ENCODE results near the gene MED15.
"Not testable (repeated sequence)": the region's sequence is repeated elsewhere in the genome, so short reads cannot be mapped to it uniquely, and the experiment has no call there.

Gene MED15

GRCh38 chr22:20585639-20586402, 78.4 kb downstream of the MED15 start:
- no peak for DNase-seq

DNA sequence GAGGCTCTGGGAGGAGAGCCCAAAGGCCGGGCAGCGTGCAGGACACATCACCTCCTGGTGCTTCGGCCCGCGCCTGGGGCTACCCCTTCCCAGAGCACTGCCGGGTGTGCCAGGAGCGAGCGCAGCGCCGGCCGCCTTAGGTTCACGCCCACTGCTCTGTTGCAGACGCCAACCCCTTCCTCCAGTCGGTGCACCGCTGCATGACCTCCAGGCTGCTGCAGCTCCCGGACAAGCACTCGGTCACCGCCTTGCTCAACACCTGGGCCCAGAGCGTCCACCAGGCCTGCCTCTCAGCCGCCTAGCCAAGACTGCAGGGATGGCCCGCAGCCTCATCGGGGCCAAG, 79.0 kb downstream of the MED15 start:
- no peak for DNase-seq

- DNase-seq, result no peak
Observed at GRCh38 chr22:20587206-20587958, 80.0 kb downstream of the MED15 start.

GRCh38 chr22:20588092-20588842, 80.9 kb downstream of the MED15 start:
- DNase-seq, result no peak

DNA sequence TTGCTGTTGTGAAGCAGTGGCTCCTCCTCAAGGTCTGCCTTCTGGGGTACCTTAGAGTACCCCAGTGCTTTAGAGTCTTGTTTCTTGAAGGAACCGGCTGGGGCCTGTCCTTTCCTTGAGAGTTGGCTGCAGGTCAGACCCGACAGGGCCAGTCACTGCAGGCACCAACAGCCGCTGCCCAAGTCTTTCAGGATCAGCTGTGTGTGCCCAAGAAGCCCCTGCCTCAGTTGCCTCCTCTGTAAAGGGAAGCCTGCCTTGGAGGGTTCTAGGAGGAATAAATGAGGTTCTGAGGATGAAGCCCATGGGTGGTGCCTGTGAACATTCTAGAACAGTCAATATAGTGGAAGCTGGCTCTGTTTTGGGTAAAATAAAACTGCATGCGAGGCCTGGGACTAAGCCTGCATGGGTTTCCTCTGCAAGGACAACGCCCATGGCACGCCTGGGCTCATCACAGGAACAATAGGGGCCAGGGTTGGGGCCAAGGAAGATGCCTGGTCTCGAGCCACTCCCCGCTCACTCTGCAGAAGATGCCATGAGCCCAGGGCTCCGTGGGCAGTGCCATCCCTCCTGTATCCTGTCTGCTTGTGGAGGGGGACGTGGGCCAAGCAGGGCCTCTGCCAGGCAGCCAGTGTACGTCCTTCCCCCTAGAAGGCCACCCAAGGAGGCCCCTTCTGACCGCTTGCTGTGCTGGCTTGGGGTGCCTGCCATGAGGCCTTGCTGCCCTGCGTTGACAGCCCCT, 81.6 kb downstream of the MED15 start:
- no peak for DNase-seq

- DNase-seq, result no peak
Observed at GRCh38 chr22:20589614-20590476, 82.4 kb downstream of the MED15 start.

DNA sequence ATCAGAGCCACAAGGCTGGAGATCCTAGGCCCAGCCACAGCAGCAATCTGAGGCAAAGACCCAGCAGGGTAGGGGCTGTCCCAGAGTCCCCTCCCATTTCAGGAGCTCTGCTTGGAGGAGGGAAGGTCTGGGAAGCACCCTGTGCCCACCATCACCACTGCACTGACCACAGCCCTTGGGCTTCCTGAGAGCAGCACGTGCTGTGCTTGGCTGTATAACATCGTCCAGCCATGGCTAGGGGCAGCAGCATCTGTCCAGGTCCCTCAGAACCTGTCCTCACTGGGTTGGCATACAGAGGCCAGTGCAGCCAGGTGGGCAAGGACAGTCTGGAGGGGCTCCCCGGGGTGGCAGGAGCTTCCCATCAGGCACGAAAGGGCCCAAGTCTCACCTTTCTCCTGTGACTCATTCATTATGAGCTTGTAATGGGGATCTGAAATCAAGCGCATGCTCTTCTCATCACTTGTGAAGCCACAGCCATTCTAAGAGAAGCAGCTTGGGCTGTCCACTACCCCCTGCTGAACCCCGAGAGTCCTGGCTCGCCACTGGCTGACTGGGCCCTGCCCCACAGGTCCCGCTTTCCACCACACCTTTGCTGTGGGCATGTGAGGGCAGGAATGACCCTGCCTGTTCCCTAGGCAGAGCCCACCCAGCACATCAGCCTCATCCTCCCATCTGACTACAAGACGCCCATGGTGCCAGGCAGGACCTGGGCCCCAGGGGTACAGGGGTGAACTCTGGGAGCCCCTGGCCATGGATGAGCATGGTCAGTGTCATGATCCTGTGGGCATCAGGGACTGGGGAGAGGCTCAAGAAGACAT, 83.3 kb downstream of the MED15 start:
- no peak for DNase-seq

DNA sequence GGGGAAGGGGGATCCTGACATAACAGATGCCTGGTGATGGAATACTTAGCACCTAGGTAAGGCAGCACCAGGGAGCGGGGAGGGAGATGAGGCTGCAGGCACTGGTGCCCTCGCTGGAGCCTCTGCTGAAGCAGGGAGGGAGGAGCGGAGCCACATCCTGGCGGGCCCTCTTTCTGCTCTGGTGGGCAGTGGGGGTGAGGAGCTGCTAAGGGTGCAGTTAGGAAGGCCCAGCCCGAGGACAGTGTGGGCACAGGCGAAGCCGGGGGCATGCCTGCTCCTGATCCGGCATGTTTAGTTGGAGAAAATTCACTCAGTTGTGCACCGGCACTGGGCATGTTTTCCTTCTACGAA, 83.9 kb downstream of the MED15 start:
- no peak for DNase-seq

GRCh38 chr22:20591660-20592310, 84.4 kb downstream of the MED15 start:
- DNase-seq, result no peak

GRCh38 chr22:20594038-20594437, 86.6 kb downstream of the MED15 start:
- not testable (repeated sequence) for DNase-seq

DNA sequence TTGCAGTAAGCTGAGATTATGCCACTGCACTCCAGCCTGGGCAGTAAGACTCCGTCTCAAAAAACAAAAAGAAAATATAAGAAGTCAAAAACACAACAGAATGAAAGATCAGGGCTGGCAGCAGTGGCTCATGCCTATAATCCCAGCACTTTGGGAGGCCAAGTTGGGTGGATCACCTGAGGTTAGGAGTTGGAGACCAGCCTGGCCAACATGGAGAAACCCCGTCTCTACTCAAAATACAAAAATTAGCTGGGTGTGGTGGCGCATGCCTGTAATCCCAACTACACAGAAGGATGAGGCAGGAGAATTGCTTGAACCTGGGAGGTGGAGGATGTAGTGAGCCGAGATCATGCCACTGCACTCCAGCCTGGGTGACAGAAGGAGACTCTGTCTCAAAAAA, 87.1 kb downstream of the MED15 start:
- DNase-seq, result not testable (repeated sequence)

DNA sequence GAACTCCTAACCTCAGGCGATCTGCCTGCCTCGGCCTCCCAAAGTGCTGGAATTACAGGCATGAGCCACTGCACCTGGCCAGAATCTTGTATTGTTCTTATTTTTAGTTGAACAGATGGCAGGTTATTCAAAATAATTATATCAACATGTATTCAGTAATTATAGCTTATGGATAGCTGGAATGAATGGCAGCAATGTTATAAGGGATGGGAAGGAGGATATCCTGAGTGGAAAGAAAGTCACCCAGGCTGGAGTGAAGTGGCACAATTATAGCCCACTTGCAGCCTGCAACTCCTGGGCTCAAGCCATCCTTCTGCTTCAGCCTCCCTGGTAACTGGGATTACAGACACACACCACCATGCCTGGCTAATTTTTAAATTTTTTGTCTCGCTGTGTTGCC, 88.1 kb downstream of the MED15 start:
- no peak for DNase-seq

DNA sequence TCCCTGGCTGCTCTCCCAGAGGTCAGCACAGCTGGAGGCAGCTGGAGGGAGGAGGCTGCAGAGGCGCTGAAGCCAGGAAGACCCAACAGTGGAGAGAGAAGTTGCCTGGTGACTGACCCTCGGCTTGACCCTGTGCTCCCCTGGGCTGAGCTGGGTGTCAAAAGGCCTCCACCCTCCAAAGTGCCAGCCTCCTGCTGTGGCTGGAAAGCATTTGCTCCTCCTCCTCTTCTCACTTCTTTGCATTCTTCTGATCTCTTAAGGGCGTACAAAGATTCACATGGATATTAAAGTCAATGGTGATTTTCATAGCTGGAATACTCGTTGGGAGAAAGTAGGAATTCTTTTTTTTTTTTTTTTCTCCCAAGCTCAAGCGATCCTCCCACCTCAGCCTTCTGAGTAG, 91.7 kb downstream of the MED15 start:
- no peak for DNase-seq

DNA sequence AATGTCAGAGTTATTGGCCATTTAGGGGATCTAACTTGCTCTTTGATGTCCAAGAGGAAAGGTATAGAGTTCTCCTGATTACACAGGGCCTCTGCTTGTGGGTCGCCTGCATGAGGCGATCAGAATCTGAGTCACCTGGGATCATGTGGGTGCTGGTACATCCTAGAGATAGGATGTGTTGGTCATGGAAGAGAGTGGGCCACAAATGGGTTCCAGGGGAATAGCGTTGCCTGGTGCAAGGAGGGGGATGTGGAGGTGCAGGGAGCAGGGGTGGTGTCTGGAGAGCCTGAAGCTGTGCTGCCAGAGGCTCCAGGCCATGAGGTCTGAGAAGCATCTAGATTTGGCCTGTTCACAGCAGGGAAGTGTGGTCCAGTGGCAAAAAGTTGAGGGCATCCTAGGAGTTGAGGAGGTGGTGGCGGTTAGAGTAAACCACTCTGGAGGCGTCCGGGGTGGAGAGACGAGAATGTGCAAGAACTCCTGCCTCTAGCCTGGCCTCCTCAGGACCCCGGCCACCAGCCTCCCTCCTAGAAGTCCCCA, 92.8 kb downstream of the MED15 start:
- no peak for DNase-seq

DNA sequence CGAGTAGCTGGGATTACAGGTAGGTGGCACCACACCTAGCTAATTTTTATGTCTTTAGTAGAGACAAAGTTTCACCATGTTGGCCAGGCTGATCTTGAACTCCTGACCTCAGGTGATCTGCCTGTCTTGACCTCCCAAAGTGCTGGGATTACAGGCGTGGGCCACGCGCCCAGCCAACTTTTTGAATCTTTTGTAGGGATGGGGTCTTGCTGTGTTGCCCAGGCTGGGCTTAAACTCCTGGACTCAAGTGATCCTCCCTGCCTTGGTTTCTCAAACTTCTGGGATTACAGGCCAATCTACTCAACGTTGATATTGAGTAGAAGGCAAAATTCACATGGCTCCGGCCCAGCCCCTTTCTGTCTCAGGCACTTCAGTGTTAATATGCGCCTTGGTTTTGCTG, 93.9 kb downstream of the MED15 start:
- DNase-seq, result no peak

GRCh38 chr22:20602609-20603164, 95.3 kb downstream of the MED15 start:
- no peak for DNase-seq

DNA sequence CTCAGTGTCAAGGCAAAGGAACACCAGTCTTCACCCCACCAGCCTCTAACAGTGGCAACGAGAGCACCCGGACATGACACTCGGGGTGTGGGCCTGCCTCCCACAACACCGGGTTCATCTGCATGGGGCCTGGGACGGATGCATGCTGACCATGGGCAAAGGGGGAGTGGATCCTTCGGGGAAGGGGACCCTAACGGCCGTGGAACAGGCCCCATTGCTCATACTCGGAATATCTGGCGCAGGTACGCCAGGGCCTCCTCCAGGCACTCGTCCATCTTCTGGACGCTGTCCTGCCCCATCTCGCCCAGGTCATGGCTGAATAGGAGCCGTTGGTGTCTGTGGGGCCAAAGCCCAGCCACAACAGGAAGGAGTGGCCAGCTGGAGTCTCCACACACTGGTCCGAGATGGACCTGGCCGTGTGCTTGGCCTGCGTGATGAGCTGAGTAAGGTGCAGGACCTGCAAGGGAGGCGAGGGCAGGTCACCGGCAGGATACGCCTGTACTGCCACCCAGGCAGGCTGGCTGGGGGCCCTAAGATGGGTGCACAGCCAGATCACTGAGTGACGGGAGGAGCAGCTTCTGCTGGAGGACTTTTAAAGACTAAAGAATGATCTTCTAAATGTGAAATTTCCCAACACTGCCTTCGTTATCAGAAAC, 96.8 kb downstream of the MED15 start:
- no peak for DNase-seq

GRCh38 chr22:20604776-20605221, 97.4 kb downstream of the MED15 start:
- no peak for DNase-seq

DNA sequence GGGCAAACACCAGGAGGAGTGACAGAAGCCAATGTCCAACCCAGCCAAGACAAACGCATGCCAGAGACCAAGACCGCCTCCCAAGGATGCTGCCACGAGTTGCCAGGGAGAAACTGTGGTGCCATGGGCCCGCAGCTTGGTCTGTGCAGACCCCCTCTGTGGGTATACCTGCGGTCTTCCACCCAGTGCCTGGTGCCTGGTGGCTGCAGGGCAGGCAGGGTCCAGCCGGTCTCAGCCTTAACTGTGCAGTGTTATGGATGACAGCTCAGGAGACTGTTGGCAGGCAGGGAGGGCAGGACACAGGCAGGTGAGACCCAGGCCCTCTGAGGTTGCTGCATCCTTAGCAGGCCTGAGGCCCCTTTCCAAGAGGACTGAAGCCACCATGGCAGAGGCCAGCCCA, 97.9 kb downstream of the MED15 start:
- DNase-seq, result no peak
